ENCODE results near the gene CASP3.

GRCh38 chr4:184695178-184695896 is 46.1 kb upstream of the CASP3 start:
- TF ChIP-seq CTCF (IDR thresholded peaks at IDR 0.05; ENCODE audit: borderline replicate concordance, extremely low read depth, low read length, poor library complexity, severe bottlenecking) (no peak), EZH2 (IDR thresholded peaks at IDR 0.05; ENCODE audit: borderline replicate concordance, low read depth, low read length, severe bottlenecking) (no peak)
